Stimulated activated CD4-positive, alpha-beta T cell treated with anti-CD3 and anti-CD28 coated beads, TNF-alpha, amount 100 ng/mL, for 48 hours (primary cell): Measurements from ENCODE around the gene C9orf72.
"Not testable (repeated sequence)": the region's sequence is repeated elsewhere in the genome, so short reads cannot be mapped to it uniquely, and the experiment has no call there.

Experiments
- DNase-seq, 3 donors: peaks; one replicate each; pipeline ENCODE4 v3.0.0-alpha.2; 2020; ENCODE audit warnings: low read depth in 3 of 3

Gene C9orf72

DNA sequence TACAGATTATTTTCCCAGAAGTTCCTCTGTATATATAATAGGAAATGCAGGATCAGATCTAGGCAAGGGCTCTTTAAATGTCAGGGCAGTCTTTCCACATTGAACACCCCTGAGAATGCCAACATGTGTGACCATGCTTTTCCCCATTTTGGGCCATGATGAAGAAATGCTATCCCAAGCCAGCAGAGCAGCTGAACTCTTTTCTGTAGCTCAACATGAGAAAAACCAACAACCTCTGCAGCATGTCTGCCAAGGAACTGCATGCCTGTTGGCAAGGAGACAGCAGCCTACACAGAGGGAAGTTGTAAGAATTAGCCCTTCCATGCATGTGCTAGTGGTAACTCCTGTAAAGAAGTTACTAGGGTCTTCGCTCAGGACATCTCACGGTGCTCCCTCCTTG is 58.7 kb downstream of the C9orf72 start:
- DNase-seq: no peak

DNA sequence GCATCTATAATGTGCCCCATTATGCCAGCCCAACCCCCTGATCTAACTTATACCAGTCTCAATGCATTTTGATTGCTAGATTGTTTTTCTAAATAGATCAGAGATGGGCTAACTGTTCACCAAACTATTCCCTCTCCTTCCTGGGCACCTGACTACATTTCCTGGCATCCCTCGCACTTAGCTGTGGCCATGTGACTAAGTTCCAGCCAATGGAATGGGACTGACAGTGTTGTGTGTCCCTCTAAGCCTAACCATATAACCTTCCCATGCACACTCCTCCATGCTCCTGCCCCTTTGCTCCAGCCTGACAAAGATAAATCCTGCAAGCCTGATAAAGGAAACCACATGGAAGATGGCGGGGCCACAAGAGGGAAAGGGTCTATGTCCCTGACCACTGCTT is 61.5 kb downstream of the C9orf72 start:
- DNase-seq: no peak

- DNase-seq: no peak
Observed at GRCh38 chr9:27510780-27511179, 62.5 kb downstream of the C9orf72 start.

GRCh38 chr9:27506981-27507380 is 66.3 kb downstream of the C9orf72 start:
- DNase-seq: no peak

- DNase-seq: no peak
Observed at GRCh38 chr9:27505744-27506161, 67.5 kb downstream of the C9orf72 start.

- no peak for DNase-seq
Observed at GRCh38 chr9:27504259-27504658, 69.0 kb downstream of the C9orf72 start.

DNA sequence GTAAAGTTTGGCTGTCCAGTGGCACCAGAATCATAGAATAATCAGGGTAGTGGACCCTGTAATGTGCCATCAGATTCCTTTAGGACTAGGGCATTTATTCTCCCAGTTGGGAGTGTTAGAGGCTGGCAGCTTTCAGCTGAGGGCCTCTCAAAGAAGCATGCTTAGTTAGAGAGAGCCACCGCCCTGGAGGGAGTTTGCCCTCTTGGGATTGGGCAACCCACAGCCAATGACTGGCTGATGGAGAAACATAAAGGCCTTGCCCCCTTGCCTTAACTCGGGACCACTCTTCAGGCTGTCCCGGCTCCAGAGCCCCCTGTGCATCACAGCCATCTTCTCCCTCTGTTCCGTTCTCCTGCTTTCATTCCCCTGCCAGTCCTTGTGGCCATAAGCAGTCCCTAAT is 69.7 kb downstream of the C9orf72 start:
- no peak for DNase-seq

DNA sequence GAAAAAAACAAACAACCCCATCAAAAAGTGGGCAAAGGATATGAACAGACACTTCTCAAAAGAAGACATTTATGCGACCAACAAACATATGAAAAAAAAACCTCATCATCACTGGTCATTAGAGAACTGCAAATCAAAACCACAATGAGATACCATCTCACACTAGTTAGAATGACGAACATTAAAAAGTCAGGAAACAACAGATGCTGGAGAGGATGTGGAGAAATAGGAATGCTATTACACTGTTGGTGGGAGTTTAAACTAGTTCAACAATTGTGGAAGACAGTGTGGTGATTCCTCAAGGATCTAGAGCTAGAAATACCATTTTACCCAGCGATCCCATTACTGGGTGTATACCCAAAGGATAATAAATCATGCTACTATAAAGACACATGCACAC is 72.4 kb downstream of the C9orf72 start:
- not testable (repeated sequence) for DNase-seq

DNA sequence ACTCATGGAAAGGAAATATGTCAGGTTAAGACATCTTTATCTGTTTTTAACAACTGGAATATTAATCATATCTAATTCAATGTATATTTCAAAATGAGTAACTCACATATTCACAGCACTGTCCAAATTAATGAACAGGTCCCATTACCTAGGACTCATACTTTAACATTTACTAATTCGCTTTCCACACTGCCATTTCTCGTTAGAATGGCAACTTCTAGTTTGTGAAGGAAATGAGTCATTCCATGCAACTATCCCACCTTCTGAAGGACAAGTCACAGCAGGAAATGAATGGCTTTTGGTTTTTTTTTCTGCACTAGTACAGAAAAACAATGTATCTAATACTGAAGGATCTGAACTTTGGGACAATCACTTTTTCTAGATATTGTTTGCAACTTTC is 73.8 kb downstream of the C9orf72 start:
- no peak for DNase-seq

- no peak for DNase-seq
Observed at GRCh38 chr9:27497883-27498417, 75.3 kb downstream of the C9orf72 start.
